ENCODE data around the gene SPSB3.

SPSB3 gene

DNA sequence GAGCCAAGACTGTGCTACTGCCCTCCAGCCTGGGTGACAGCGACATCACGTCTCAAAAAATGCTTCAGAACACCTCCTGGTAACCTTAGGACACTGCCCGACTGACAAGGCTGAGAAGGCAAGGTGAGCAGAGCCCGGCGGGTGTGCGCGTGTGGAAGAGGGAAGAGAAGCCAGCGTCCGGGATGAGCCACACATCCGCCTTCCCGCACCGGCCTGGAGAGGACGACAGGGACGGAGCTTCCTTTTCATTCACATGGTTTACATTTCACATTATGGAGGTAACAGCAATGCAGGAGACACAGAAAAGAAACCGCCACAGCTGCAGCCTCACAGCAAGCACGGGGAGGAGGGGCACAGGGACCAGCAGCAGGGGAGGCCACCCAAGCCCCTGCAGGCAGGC lies 27.7 kb upstream of the SPSB3 start (continued):
- TF ChIP-seq, protein P1, sequence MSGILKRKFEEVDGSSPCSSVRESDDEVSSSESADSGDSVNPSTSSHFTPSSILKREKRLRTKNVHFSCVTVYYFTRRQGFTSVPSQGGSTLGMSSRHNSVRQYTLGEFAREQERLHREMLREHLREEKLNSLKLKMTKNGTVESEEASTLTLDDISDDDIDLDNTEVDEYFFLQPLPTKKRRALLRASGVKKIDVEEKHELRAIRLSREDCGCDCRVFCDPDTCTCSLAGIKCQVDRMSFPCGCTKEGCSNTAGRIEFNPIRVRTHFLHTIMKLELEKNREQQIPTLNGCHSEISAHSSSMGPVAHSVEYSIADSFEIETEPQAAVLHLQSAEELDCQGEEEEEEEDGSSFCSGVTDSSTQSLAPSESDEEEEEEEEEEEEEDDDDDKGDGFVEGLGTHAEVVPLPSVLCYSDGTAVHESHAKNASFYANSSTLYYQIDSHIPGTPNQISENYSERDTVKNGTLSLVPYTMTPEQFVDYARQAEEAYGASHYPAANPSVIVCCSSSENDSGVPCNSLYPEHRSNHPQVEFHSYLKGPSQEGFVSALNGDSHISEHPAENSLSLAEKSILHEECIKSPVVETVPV (CRISPR knock-in tag; IDR thresholded peaks at IDR 0.05), result no peak

DNA sequence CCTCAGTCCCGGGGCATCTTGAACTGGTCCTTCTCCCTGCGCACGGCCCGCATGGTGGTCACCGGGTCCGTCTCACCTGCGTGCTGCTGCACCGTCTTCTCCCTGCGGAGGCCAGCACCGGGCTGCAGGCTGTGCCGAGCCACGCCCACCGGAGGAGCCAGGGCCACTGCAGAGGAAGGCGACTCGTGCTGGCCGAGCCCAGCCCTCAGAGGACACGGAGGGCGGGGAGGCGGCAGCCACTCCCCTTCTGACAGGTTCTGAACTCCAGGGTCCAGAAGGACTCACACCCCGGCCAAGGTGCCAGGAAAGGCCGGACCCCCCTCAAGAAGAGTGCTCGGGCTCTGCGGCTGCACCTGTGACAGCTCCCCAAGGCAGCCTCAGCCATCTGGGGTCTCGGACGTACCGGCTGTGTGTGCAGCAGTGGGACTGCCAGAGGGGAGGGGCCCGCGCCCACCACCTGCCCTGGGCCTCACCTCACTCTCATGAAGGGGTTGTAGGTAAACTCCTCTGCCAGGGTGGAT lies 27.0 kb upstream of the SPSB3 start:
- ATAC-seq, result no peak
- TF ChIP-seq, protein P2, sequence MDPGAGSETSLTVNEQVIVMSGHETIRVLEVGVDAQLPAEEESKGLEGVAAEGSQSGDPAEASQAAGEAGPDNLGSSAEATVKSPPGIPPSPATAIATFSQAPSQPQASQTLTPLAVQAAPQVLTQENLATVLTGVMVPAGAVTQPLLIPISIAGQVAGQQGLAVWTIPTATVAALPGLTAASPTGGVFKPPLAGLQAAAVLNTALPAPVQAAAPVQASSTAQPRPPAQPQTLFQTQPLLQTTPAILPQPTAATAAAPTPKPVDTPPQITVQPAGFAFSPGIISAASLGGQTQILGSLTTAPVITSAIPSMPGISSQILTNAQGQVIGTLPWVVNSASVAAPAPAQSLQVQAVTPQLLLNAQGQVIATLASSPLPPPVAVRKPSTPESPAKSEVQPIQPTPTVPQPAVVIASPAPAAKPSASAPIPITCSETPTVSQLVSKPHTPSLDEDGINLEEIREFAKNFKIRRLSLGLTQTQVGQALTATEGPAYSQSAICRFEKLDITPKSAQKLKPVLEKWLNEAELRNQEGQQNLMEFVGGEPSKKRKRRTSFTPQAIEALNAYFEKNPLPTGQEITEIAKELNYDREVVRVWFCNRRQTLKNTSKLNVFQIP (CRISPR knock-in tag; IDR thresholded peaks at IDR 0.05; ENCODE audit: borderline replicate concordance, low read depth), result no peak
- TF ChIP-seq ZNF565 (CRISPR knock-in tag; conservative IDR thresholded peaks at IDR 0.05; ENCODE audit: low read depth) (no peak), GLIS3 (CRISPR knock-in tag; IDR thresholded peaks at IDR 0.05) (no peak), ESRRG (CRISPR knock-in tag; IDR thresholded peaks at IDR 0.05) (no peak)

DNA sequence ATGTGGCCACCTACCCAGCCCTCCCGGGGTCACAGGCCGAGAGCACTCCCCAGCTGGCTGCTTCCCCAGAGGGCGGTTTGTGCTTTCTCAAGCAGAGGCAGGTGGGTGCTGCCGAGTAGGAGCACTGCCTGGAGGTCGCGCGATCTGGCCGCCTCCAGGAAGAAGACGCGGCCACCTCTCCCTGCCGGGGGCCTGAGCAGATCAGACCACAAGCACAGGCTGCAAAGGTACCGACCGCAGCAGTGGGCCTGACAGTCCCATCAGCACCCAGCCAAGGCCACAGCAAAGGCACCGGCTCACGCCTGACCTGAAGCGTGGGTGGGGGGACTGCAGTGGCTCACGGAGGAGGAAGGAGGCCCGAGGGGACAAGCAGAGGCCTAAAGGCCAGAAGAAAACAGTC lies 26.3 kb upstream of the SPSB3 start:
- ATAC-seq, result no peak
- TF ChIP-seq CSDC2 (CRISPR knock-in tag; IDR thresholded peaks at IDR 0.05), result no peak
- no peak for TF ChIP-seq RARB (CRISPR knock-in tag; IDR thresholded peaks at IDR 0.05)
- TF ChIP-seq, protein P2 (CRISPR knock-in tag; IDR thresholded peaks at IDR 0.05; ENCODE audit: borderline replicate concordance, low read depth), result no peak
- no peak for TF ChIP-seq ZFP3 (CRISPR knock-in tag; IDR thresholded peaks at IDR 0.05)
- TF ChIP-seq, protein P3, sequence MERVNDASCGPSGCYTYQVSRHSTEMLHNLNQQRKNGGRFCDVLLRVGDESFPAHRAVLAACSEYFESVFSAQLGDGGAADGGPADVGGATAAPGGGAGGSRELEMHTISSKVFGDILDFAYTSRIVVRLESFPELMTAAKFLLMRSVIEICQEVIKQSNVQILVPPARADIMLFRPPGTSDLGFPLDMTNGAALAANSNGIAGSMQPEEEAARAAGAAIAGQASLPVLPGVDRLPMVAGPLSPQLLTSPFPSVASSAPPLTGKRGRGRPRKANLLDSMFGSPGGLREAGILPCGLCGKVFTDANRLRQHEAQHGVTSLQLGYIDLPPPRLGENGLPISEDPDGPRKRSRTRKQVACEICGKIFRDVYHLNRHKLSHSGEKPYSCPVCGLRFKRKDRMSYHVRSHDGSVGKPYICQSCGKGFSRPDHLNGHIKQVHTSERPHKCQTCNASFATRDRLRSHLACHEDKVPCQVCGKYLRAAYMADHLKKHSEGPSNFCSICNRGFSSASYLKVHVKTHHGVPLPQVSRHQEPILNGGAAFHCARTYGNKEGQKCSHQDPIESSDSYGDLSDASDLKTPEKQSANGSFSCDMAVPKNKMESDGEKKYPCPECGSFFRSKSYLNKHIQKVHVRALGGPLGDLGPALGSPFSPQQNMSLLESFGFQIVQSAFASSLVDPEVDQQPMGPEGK (CRISPR knock-in tag; IDR thresholded peaks at IDR 0.05; ENCODE audit: borderline replicate concordance), result no peak
- TF ChIP-seq, protein P4, sequence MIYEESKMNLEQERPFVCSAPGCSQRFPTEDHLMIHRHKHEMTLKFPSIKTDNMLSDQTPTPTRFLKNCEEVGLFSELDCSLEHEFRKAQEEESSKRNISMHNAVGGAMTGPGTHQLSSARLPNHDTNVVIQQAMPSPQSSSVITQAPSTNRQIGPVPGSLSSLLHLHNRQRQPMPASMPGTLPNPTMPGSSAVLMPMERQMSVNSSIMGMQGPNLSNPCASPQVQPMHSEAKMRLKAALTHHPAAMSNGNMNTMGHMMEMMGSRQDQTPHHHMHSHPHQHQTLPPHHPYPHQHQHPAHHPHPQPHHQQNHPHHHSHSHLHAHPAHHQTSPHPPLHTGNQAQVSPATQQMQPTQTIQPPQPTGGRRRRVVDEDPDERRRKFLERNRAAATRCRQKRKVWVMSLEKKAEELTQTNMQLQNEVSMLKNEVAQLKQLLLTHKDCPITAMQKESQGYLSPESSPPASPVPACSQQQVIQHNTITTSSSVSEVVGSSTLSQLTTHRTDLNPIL (CRISPR knock-in tag; IDR thresholded peaks at IDR 0.05; ENCODE audit: low read depth), result no peak
- no peak for TF ChIP-seq ZNF70 (CRISPR knock-in tag; IDR thresholded peaks at IDR 0.05)
- TF ChIP-seq ISL1 (CRISPR knock-in tag; IDR thresholded peaks at IDR 0.05), result no peak
- no peak for TF ChIP-seq TOX (CRISPR knock-in tag; IDR thresholded peaks at IDR 0.05; ENCODE audit: borderline replicate concordance)
- TF ChIP-seq TCF4 (CRISPR knock-in tag; IDR thresholded peaks at IDR 0.05; ENCODE audit: borderline replicate concordance), result no peak
- TF ChIP-seq ARNTL (CRISPR knock-in tag; IDR thresholded peaks at IDR 0.05; ENCODE audit: borderline replicate concordance, low read depth), result no peak
- TF ChIP-seq ZNF565 (CRISPR knock-in tag; conservative IDR thresholded peaks at IDR 0.05; ENCODE audit: low read depth), result no peak
- TF ChIP-seq BACH2 (CRISPR knock-in tag; IDR thresholded peaks at IDR 0.05; ENCODE audit: borderline replicate concordance), result no peak
- no peak for TF ChIP-seq OSR1 (CRISPR knock-in tag; IDR thresholded peaks at IDR 0.05)
- TF ChIP-seq, protein P1 (CRISPR knock-in tag; IDR thresholded peaks at IDR 0.05), result no peak
- no peak for TF ChIP-seq ESRRG (CRISPR knock-in tag; IDR thresholded peaks at IDR 0.05)
- TF ChIP-seq ZC3H10 (CRISPR knock-in tag; IDR thresholded peaks at IDR 0.05), result no peak
- TF ChIP-seq PPARA (CRISPR knock-in tag; IDR thresholded peaks at IDR 0.05; ENCODE audit: borderline replicate concordance), result no peak
- TF ChIP-seq, protein P5, sequence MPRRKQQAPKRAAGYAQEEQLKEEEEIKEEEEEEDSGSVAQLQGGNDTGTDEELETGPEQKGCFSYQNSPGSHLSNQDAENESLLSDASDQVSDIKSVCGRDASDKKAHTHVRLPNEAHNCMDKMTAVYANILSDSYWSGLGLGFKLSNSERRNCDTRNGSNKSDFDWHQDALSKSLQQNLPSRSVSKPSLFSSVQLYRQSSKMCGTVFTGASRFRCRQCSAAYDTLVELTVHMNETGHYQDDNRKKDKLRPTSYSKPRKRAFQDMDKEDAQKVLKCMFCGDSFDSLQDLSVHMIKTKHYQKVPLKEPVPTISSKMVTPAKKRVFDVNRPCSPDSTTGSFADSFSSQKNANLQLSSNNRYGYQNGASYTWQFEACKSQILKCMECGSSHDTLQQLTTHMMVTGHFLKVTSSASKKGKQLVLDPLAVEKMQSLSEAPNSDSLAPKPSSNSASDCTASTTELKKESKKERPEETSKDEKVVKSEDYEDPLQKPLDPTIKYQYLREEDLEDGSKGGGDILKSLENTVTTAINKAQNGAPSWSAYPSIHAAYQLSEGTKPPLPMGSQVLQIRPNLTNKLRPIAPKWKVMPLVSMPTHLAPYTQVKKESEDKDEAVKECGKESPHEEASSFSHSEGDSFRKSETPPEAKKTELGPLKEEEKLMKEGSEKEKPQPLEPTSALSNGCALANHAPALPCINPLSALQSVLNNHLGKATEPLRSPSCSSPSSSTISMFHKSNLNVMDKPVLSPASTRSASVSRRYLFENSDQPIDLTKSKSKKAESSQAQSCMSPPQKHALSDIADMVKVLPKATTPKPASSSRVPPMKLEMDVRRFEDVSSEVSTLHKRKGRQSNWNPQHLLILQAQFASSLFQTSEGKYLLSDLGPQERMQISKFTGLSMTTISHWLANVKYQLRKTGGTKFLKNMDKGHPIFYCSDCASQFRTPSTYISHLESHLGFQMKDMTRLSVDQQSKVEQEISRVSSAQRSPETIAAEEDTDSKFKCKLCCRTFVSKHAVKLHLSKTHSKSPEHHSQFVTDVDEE (CRISPR knock-in tag; IDR thresholded peaks at IDR 0.05), result no peak
- TF ChIP-seq SNAI2 (CRISPR knock-in tag; IDR thresholded peaks at IDR 0.05), result no peak

Data from SK-N-SH treated with all-trans-retinoic acid at 6 μM for 48 hours (cell line).